ENCODE data around the gene SAMHD1. TPM values are rescaled to one million over a fixed set of nuclear protein-coding genes. Genes with fewer than 3 reads are reported as not detected.
"Not testable (repeated sequence)": the region's sequence is repeated elsewhere in the genome, so short reads cannot be mapped to it uniquely, and the experiment has no call there.

The SAMHD1 gene
- total RNA-seq, 1 donor from 2014 or later = 80.2 TPM

GRCh38 chr20:36916199-36916598 is 35.3 kb downstream of the SAMHD1 start:
- no peak for DNase-seq (ENCODE audit: low spot score)

GRCh38 chr20:36908603-36909002 is 42.9 kb downstream of the SAMHD1 start:
- no peak for DNase-seq (ENCODE audit: low spot score)

- not testable (repeated sequence) for DNase-seq (ENCODE audit: low spot score)
These were observed 45.4 kb downstream of the SAMHD1 start for GRCh38 chr20:36906086-36906485.

- not testable (repeated sequence) for DNase-seq (ENCODE audit: low spot score)
These were observed 45.9 kb downstream of the SAMHD1 start for GRCh38 chr20:36905566-36905965.

- DNase-seq (ENCODE audit: low spot score) = no peak
These were observed 46.8 kb downstream of the SAMHD1 start for GRCh38 chr20:36904690-36905089.

- no peak for DNase-seq (ENCODE audit: low spot score)
These were observed 56.5 kb downstream of the SAMHD1 start for GRCh38 chr20:36895036-36895435.

GRCh38 chr20:36893801-36894200 is 57.7 kb downstream of the SAMHD1 start:
- DNase-seq (ENCODE audit: low spot score) = no peak

GRCh38 chr20:36891211-36891610 is 60.3 kb downstream of the SAMHD1 start:
- DNase-seq (ENCODE audit: low spot score) = no peak

GRCh38 chr20:36890586-36890985 is 60.9 kb downstream of the SAMHD1 start:
- DNase-seq (ENCODE audit: low spot score) = no peak

GRCh38 chr20:36888880-36889516 is 62.5 kb downstream of the SAMHD1 start:
- DNase-seq (ENCODE audit: low spot score) = no peak

- DNase-seq (ENCODE audit: low spot score) = no peak
These were observed 63.8 kb downstream of the SAMHD1 start for GRCh38 chr20:36887752-36888090.

GRCh38 chr20:36886859-36887751 is 64.4 kb downstream of the SAMHD1 start:
- DNase-seq (ENCODE audit: low spot score) = peak; percentile 85

- no peak for DNase-seq (ENCODE audit: low spot score)
These were observed 66.2 kb downstream of the SAMHD1 start for GRCh38 chr20:36885356-36885755.

GRCh38 chr20:36883977-36884535 is 67.5 kb downstream of the SAMHD1 start:
- no peak for DNase-seq (ENCODE audit: low spot score)

- DNase-seq (ENCODE audit: low spot score) = peak; percentile 76
These were observed 69.6 kb downstream of the SAMHD1 start for GRCh38 chr20:36881888-36882287.

GRCh38 chr20:36881331-36881730 is 70.2 kb downstream of the SAMHD1 start:
- no peak for DNase-seq (ENCODE audit: low spot score)

GRCh38 chr20:36880741-36881250 is 70.7 kb downstream of the SAMHD1 start:
- DNase-seq (ENCODE audit: low spot score) = no peak

GRCh38 chr20:36878941-36879340 is 72.6 kb downstream of the SAMHD1 start:
- no peak for DNase-seq (ENCODE audit: low spot score)

- no peak for DNase-seq (ENCODE audit: low spot score)
These were observed 75.1 kb downstream of the SAMHD1 start for GRCh38 chr20:36876473-36876833.

- peak; percentile 79 for DNase-seq (ENCODE audit: low spot score)
These were observed 75.6 kb downstream of the SAMHD1 start, which contains the start of gene TLDC2 for GRCh38 chr20:36875702-36876472. TSS of gene TLDC2 (plus strand) at chr20:36876138. CDS start at chr20:36876175, 37 bp downstream.

- DNase-seq (ENCODE audit: low spot score) = not testable (repeated sequence)
These were observed 76.4 kb downstream of the SAMHD1 start for GRCh38 chr20:36875093-36875492.

Data from mucosa of gallbladder (tissue), 1 donor.